LNCaP clone FGC (cell line): ENCODE data around the gene LAYN.

Experiments
- DNase-seq: peaks from one replicate; pipeline ENCODE4 v3.0.0-alpha.2; 2011; ENCODE audit warnings: low read depth
- H3K4me3 ChIP-seq: 2 replicates; pipeline ENCODE4 v1.5.1; 2011; ENCODE audit warnings: mild to moderate bottlenecking, low read depth, low read length, control low read depth
- CTCF ChIP-seq: IDR thresholded peaks from 2 replicates; pipeline ENCODE4 v1.5.1; 2012; ENCODE audit warnings: mild to moderate bottlenecking; ENCODE audit not compliant: control insufficient read depth, insufficient read depth; ENCODE audit errors: extremely low read depth

LAYN gene

DNA sequence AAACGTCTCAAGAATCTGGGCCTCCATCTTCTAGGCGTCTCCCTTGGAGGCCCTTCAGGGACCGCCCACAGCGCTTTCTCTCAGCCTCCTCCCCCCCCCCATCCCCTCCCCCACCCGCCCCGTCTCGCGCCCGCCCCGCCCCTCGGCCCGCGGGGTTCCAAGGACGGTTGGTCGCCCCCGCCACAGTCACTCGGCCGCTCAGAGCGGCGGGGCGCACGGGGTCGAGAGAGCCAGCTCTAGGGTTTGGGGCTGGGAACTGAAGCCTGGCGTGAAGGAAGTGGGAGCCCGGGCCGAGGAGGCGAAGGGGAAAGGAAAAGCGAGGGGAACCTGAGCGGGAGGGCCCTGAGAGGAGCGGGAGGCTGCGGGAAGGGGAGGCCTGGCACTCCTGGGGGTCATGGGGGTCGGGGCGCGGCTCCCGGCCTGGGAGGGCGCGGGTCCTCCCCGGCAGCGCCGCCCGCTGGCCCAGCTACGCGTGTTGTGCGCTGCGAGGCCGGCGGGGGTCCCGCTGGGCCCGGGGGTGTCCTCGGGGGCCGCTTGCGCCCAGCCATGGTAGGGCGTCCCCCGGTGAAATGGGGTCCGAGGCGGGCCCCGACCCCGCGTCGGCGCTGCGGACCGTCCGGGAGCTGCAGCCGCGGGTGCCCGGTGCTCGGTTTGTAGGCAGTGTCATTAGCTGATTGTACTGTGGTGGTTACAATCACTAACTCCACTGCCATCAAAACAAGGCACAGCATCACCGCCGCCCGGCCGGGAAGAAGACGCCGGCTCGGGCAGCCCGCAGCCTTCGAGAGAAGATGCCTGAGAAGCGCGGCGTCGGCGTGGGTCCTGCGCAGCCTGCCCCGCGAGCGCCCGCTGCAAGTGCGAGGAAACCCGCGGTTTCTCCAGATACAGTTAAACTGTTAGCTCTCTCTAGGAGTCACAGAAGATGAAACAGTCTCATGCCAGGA lies 28.0 kb upstream of the LAYN start, which contains the start of gene BTG4:
Gene BTG4 (minus strand): TSS at position 91 of the 944 bp plus-strand sequence. CDS start 13,610 bp downstream, outside the sequence.
- no peak within 1 kb of the TSS for H3K4me3 ChIP-seq
- no peak for DNase-seq
- no peak for TF ChIP-seq CTCF

GRCh38 chr11:111513240-111513605 lies 27.3 kb upstream of the LAYN start:
- no peak for TF ChIP-seq CTCF
- no peak for DNase-seq
- no peak overlapping the region for H3K4me3 ChIP-seq

- TF ChIP-seq CTCF, result no peak
- no peak within 1 kb of the TSS for H3K4me3 ChIP-seq
- DNase-seq, result no peak
Observed at GRCh38 chr11:111514216-111515031, 26.1 kb upstream of the LAYN start, which contains the start of gene HOATZ. TSS of gene HOATZ (plus strand) at chr11:111514778. CDS start at chr11:111514785, 7 bp downstream.

GRCh38 chr11:111515591-111515990 lies 24.9 kb upstream of the LAYN start:
- no peak for DNase-seq
- TF ChIP-seq CTCF, result no peak
- no peak overlapping the region for H3K4me3 ChIP-seq

DNA sequence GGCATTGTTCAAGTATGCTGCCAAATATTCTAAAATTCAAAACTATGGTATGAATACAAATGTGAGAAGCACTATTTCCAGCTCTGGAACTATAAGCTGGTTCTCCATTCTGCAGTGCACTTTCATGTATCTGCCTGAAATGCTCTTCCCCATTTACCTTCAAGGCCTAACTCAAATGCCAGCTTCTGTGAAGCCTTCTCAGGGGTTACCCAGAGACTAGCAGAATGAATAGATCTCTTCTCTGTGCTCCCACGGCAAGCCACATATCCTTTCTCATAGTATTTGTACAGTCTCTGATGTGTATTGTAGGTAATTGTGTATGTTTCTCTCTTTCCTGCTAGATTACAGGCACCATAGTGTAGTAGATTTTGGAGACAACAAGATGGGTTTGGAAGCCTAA lies 21.9 kb upstream of the LAYN start:
- TF ChIP-seq CTCF, result no peak
- H3K4me3 ChIP-seq, result no peak overlapping the region

DNA sequence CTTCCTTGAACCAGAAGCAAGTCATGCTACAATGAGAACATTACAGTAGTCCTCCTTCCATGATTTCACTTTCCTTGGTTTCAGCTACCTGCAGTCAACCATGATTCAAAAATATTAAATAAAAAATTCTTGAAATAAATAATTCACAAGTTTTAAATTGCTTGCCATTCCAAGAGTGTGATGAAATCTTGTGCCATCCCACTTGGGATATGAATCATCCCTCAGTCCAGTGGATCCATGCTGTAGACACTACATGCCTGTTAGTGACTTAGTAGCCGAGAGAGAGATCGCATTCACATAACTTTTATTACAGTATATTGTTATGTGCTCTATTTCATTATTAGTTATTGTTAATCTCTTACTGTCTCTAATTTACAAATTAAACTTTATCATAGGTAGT lies 20.0 kb upstream of the LAYN start:
- DNase-seq, result no peak
- no peak for TF ChIP-seq CTCF
- no peak overlapping the region for H3K4me3 ChIP-seq

More for the DNA sequence above, 21.9 kb upstream of the LAYN start:
- DNase-seq, result no peak
